ENCODE results near the gene IMP3.
"Not testable (repeated sequence)": the region's sequence is repeated elsewhere in the genome, so short reads cannot be mapped to it uniquely, and the experiment has no call there.

IMP3 gene

DNA sequence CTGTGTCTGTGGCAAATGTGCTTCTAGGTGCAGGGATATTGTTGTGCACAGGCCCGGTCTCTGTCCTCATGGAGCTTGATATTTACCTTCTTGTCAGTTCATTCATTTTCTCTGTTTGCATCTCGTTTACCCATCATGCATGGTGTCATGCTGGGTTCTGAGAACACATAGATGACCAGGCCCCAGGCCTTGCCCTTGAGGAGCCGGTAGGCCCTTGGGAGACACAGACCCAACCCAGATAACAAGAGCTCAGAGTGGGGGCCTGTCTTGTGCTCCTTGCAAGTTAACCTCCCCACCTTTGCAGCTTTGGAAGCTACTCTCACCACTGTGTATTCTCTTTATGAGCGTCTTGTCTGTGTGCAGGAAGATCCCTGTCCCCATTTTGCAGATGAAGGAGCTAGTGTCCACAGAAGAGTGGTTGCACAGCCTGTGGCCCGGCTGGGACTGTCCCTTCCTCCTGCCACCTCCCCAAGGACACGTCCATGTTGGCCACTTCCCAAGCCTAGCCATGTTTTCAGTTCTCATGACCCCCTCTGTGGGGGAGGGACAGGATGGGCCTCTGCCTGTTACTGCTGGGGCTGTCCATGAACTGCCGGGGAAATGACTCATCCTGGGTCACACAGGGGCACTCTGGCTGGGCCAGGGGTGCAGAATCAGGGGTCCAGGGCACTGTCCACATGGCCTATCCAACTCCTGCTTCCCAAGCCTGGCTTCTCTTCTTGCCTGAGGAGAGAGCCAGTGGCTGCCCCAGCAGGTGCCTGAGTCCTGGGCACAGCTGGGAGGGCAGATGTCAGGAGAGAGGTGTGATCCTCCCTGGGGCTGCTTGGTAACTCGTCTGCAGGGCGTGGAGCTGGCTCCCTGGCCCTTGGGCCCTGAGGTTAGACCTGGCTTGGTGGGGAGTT is 11.1 kb upstream of the IMP3 start:
- in situ Hi-C loops (cut with HindIII; ENCODE audit: low sequenced_read_pairs), result no loop called here

GRCh38 chr15:75649848-75650247 is 9.8 kb upstream of the IMP3 start:
- in situ Hi-C loops (cut with HindIII; ENCODE audit: low sequenced_read_pairs), result no loop called here

- in situ Hi-C loops (cut with HindIII; ENCODE audit: low sequenced_read_pairs), result no loop called here
These were observed 9.2 kb upstream of the IMP3 start for GRCh38 chr15:75649045-75649761.

DNA sequence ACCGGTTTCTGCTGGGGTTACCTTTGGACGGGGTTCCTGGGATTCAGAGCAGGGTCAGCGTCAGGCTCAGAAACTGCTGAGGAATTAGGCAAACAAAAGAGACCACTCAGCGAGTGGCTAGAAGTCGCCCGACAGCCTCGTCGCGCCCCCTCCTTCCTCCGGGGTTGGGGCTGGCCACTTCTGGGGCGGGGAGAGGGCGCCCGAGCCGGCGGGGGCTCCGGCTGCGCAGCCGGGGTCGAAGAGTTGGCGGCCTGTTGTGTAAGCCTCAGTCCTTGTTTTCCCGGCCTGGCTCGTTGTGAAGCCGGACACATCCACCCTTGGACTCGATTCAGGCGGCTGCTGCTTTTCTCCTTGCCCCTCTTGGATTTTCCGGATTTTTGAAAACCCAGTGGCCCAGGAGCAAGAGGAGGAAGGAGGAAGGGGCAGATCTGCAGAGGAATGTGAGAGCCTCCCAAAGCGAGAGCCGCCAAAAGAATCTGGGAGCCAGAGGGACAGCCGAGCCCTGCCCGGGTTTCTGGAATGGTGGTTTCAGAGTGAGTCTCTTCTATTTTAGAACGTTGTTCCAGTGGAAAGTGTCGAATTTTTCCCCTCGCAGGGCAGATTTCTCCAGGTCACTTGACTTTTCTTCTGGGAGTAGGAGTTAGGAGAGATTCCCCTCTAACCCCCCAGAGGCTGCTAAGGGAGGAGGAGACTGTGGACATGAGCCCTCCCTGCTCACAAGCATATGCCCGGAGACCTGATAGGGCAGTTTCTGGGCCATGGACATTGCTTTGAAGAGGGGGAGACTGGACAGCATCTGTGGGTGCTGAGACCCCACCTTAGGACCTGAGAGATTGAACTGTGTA is 8.4 kb upstream of the IMP3 start:
- in situ Hi-C loops (cut with HindIII; ENCODE audit: low sequenced_read_pairs), result no loop called here

- in situ Hi-C loops (cut with HindIII; ENCODE audit: low sequenced_read_pairs), result no loop called here
These were observed 7.5 kb upstream of the IMP3 start, which contains the start of gene SNX33 for GRCh38 chr15:75647370-75648155. Gene SNX33, plus strand, starts transcription at chr15:75647912. Its CDS starts 1,191 bp downstream, at chr15:75649103.

DNA sequence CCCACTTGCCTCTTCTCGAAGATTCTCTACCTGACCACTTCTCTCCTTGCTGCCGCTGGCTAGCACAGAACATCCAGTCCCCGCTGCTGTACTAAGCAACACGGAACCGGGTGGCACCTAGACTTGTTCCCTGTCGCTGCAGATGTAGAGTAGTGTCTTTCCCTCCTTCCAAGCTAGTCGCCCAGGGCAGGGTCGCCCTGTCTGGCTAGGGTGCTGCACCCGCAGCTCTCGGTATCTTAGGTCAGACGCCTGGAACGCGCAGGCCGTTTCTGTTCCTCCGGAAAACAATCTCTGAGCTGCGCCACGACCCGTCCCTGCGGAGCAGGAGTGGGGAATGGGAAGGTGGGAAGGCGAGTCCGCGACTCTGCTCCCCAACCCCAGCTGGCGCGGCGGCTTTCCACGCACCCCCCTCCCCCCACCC is 6.9 kb upstream of the IMP3 start:
- in situ Hi-C loops (cut with HindIII; ENCODE audit: low sequenced_read_pairs), result no loop called here

DNA sequence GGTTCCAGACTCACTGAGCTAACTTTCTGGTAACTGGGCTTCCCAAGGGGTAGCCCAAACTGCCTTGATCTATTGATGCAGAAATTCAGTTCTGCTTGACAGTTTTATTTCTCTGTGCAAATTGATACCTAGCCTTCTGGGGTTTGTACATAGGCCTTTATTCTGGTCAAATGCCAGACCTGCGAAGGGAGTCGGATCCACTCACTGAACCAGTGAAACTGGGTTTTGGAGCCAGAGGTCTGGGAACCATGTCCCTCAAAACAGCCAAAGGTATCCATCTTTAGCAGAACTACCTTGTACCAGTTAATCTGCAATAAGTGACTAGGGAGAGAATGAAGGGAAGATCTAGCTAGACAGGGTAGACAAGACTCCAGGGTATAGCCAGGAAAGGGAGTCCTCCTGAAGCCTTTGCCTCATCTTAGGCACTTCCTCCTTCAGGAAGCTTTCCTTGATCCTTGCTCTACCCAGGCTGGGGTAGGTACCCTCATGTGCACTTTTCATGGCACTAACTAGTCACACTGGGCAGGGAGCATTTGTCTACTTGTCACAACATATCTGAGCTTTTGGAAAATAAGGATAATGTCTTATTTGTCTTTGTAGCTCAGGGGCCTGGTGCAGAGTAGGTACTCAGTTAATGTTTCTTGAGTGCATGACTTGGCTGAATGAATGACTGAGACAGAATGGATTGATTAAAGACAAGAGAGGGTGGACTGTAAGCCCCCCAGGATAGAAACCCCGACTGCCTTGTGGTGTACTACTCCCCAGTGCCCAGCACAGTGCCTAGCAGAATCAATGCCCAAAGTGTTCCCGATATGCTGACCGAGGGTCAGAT is 6.3 kb upstream of the IMP3 start:
- in situ Hi-C loops (cut with HindIII; ENCODE audit: low sequenced_read_pairs), result no loop called here

GRCh38 chr15:75644376-75644775 is 4.4 kb upstream of the IMP3 start:
- in situ Hi-C loops (cut with HindIII; ENCODE audit: low sequenced_read_pairs), result no loop called here

- in situ Hi-C loops (cut with HindIII; ENCODE audit: low sequenced_read_pairs), result no loop called here
These were observed 1.6 kb upstream of the IMP3 start for GRCh38 chr15:75641603-75642002.

DNA sequence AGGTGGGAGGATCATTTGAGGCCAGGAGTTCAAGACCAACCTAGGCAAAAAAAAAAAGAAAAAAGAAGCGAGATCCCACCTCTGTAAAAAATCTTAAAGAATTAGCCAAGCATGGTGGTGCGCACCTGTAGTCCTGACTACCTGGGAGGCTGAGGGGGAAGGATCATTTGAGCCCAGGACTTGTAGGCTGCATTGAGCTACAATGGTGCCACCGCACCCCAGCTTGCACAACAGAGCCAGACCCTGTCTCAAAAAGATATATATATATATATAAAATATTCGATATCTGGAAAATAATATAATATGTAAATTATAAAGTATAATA is 1.1 kb upstream of the IMP3 start:
- in situ Hi-C loops (cut with HindIII; ENCODE audit: low sequenced_read_pairs), result no loop called here

DNA sequence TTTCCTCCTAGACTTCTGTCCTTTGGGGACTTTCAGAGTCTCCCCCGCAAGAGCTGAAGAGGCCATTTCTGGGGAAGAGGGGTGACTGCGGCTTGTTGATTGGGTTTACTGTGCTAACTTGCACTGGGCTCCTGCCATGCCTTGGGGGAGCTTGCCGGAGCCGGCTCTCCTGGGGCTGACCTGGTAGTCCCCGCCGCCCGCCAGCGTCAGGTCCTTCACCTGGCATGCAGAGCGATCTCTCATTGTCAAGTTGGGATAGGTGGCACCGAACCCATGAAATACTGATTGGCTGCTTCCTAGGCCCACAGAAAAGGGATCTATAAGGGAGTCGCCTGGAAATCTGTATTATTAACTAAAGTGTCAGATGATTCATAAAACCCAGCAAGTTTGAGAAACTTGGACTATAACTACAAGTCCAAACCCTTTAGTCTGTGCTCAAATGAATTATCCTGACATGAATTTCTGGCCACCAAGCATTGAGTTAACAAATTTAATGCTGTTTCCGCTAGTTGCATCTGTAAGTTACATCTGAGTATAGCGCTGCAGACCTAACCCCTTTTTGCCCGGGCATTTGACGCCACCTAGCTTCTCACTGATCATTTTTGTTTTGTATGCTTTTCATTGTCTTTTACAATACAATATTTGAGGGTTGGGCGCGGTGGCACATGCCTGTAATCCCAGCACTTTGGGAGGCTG is 607 bp upstream of the IMP3 start:
- in situ Hi-C loops (cut with HindIII; ENCODE audit: low sequenced_read_pairs), result no loop called here

- in situ Hi-C loops (cut with HindIII; ENCODE audit: low sequenced_read_pairs), result no loop called here
These were observed 774 bp downstream of the IMP3 start for GRCh38 chr15:75639191-75639708.

GRCh38 chr15:75637245-75638009 is 2.6 kb downstream of the IMP3 start:
- in situ Hi-C loops (cut with HindIII; ENCODE audit: low sequenced_read_pairs), result no loop called here

GRCh38 chr15:75636026-75636425 is 4.0 kb downstream of the IMP3 start:
- in situ Hi-C loops (cut with HindIII; ENCODE audit: low sequenced_read_pairs), result no loop called here

GRCh38 chr15:75633922-75634321 is 6.1 kb downstream of the IMP3 start:
- in situ Hi-C loops (cut with HindIII; ENCODE audit: low sequenced_read_pairs), result not testable (repeated sequence)

GRCh38 chr15:75631935-75632334 is 8.1 kb downstream of the IMP3 start:
- in situ Hi-C loops (cut with HindIII; ENCODE audit: low sequenced_read_pairs), result no loop called here

- in situ Hi-C loops (cut with HindIII; ENCODE audit: low sequenced_read_pairs), result no loop called here
These were observed 14.3 kb downstream of the IMP3 start, which contains the start of gene SNUPN for GRCh38 chr15:75625542-75626347. Gene SNUPN, minus strand, starts transcription at chr15:75625725. Its CDS starts 4,674 bp downstream, at chr15:75621051.
